HL-60 (cell line): ENCODE measurements around the gene ABCC2.

Experiments used
- DNase-seq, 2 experiments: peaks; one replicate each; pipeline ENCODE4 v3.0.0-alpha.2; 2010 to 2020; ENCODE audit warnings: low read depth in 1 of 2, low spot score in 1 of 2
- H3K27ac ChIP-seq: fragments of 250-450 bp; sonication (Bioruptor Pico); replicated peaks from 2 replicates; pipeline ENCODE4 v1.5.1; 2020; ENCODE audit warnings: mild to moderate bottlenecking, moderate library complexity
- H3K27me3 ChIP-seq: fragments of 250-450 bp; sonication (Bioruptor Pico); 2 replicates; pipeline ENCODE4 v1.5.1; 2021; ENCODE audit warnings: mild to moderate bottlenecking, moderate library complexity; ENCODE audit not compliant: insufficient read depth, poor library complexity, severe bottlenecking
- H3K4me3 ChIP-seq: replicated peaks from 2 replicates; pipeline ENCODE4 v1.5.1; 2011; ENCODE audit warnings: mild to moderate bottlenecking, control low read depth, low read length; ENCODE audit not compliant: insufficient read depth
- GABPA ChIP-seq: IDR thresholded peaks from 2 replicates; pipeline ENCODE4 v1.6.1; 2012; ENCODE audit warnings: low read depth
- POLR2AphosphoS5 ChIP-seq: IDR thresholded peaks from 2 replicates; pipeline ENCODE4 v1.6.1; 2012; ENCODE audit warnings: low read depth
- SPI1 ChIP-seq: IDR thresholded peaks from 2 replicates; pipeline ENCODE4 v1.6.1; 2012; ENCODE audit warnings: low read depth, mild to moderate bottlenecking, borderline replicate concordance
- TF ChIP-seq, protein P1 (sequence below): IDR thresholded peaks from 2 replicates; pipeline ENCODE4 v1.6.1; 2012; ENCODE audit warnings: low read depth; ENCODE audit not compliant: insufficient replicate concordance
- TF ChIP-seq, protein P2 (sequence below): IDR thresholded peaks from one replicate; pipeline ENCODE4 v1.5.1; 2011; ENCODE audit warnings: low read length, control low read depth, inconsistent platforms; ENCODE audit not compliant: insufficient read depth

Gene ABCC2

DNA sequence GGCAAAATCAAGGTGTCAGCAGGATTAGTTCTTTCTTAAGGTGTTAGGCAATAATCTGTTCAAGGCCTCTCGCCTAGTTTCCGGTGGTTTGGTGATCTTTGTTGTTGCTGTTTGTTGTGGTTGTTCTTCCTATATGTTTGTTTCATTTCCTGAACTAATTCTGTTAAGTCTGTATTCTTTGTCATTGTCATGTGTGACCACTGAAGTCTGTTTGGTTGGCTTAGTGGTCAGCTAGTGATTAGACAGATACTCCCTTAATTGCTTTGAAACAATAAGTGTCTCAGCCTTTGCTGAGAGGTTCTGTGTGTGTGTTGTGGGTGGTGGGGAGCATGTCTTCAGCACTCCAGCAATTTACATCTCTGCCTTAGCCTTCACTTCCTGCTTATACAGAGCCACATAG lies 46.0 kb downstream of the ABCC2 start:
- no peak for DNase-seq
- H3K27ac ChIP-seq = no peak overlapping the region
- H3K27me3 ChIP-seq = no peaks in the 10 kb centered on the region
- H3K4me3 ChIP-seq = no peak overlapping the region
- TF ChIP-seq SPI1 = no peak
- TF ChIP-seq, protein P1, sequence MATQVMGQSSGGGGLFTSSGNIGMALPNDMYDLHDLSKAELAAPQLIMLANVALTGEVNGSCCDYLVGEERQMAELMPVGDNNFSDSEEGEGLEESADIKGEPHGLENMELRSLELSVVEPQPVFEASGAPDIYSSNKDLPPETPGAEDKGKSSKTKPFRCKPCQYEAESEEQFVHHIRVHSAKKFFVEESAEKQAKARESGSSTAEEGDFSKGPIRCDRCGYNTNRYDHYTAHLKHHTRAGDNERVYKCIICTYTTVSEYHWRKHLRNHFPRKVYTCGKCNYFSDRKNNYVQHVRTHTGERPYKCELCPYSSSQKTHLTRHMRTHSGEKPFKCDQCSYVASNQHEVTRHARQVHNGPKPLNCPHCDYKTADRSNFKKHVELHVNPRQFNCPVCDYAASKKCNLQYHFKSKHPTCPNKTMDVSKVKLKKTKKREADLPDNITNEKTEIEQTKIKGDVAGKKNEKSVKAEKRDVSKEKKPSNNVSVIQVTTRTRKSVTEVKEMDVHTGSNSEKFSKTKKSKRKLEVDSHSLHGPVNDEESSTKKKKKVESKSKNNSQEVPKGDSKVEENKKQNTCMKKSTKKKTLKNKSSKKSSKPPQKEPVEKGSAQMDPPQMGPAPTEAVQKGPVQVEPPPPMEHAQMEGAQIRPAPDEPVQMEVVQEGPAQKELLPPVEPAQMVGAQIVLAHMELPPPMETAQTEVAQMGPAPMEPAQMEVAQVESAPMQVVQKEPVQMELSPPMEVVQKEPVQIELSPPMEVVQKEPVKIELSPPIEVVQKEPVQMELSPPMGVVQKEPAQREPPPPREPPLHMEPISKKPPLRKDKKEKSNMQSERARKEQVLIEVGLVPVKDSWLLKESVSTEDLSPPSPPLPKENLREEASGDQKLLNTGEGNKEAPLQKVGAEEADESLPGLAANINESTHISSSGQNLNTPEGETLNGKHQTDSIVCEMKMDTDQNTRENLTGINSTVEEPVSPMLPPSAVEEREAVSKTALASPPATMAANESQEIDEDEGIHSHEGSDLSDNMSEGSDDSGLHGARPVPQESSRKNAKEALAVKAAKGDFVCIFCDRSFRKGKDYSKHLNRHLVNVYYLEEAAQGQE = no peak
- no peak for TF ChIP-seq POLR2AphosphoS5

DNA sequence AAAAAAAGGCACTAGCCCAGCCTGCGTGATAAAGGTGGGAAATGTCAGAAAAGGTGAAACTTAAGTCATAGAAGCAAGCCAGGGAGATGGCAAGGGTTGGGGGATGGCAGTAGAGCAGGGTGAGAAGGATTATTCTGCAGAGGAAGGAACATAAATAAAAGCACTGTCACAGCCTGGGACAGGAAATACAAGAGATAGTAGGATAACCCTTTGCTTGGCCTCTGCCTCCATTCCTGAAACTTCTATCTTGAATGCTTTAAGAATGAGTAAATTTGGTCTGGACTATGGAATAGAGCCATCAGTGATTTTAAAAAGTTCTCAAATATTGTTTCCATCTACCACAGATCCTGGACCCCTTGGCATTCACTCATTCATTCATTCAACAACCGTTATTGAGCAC lies 50.0 kb downstream of the ABCC2 start:
- Histone ChIP-seq H3K4me3 (no peak overlapping the region), H3K27ac (no peak overlapping the region), H3K27me3 (no peaks in the 10 kb centered on the region)
- DNase-seq = no peak
- TF ChIP-seq, protein P2, sequence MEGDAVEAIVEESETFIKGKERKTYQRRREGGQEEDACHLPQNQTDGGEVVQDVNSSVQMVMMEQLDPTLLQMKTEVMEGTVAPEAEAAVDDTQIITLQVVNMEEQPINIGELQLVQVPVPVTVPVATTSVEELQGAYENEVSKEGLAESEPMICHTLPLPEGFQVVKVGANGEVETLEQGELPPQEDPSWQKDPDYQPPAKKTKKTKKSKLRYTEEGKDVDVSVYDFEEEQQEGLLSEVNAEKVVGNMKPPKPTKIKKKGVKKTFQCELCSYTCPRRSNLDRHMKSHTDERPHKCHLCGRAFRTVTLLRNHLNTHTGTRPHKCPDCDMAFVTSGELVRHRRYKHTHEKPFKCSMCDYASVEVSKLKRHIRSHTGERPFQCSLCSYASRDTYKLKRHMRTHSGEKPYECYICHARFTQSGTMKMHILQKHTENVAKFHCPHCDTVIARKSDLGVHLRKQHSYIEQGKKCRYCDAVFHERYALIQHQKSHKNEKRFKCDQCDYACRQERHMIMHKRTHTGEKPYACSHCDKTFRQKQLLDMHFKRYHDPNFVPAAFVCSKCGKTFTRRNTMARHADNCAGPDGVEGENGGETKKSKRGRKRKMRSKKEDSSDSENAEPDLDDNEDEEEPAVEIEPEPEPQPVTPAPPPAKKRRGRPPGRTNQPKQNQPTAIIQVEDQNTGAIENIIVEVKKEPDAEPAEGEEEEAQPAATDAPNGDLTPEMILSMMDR = no peak
- TF ChIP-seq POLR2AphosphoS5 (no peak), GABPA (no peak), SPI1 (no peak)
- TF ChIP-seq, protein P1 = no peak

DNA sequence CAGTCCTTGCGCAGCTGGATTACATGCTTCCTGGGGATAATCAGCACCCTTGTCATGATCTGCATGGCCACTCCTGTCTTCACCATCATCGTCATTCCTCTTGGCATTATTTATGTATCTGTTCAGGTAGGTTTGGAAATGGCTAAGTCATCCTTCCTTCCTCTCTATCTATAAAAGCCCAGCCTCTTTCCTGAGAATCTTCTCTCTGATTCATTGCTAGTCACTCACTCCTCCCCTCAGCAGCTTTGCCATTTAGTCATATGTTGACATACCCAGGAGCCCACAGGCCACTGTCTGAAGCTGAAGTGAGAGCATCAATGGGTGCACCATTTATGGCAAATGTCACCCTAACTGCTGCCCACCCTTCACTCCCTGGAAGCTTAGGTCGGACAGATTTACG lies 52.0 kb downstream of the ABCC2 start:
- DNase-seq = no peak
- Histone ChIP-seq H3K4me3 (no peak overlapping the region), H3K27ac (no peak overlapping the region), H3K27me3 (no peaks in the 10 kb centered on the region)
- TF ChIP-seq, protein P1 = no peak
- TF ChIP-seq POLR2AphosphoS5 = no peak
- no peak for TF ChIP-seq GABPA
- TF ChIP-seq, protein P2 = no peak

DNA sequence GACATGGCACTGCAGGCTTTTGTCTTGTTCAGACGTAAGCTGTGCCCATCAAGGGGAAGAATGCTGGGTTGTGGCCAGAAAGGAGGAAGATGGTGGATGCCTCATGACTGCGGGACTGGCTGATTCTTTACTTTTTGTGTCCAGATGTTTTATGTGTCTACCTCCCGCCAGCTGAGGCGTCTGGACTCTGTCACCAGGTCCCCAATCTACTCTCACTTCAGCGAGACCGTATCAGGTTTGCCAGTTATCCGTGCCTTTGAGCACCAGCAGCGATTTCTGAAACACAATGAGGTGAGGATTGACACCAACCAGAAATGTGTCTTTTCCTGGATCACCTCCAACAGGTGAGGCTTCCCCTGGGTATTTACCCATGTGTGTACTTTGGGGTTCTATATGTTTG lies 53.5 kb downstream of the ABCC2 start:
- no peak overlapping the region for H3K27ac ChIP-seq

More for the DNA sequence above, 53.5 kb downstream of the ABCC2 start:
- no peak for TF ChIP-seq GABPA
- TF ChIP-seq, protein P2 = no peak
- no peak for TF ChIP-seq POLR2AphosphoS5
- TF ChIP-seq, protein P1 = no peak
- no peak for TF ChIP-seq SPI1
- H3K27me3 ChIP-seq = no peaks in the 10 kb centered on the region
- DNase-seq = no peak
- H3K4me3 ChIP-seq = no peak overlapping the region
